ENCODE data around the gene SNCB. TPM values are rescaled to one million over a fixed set of nuclear protein-coding genes. Genes with fewer than 3 reads are reported as not detected.

The SNCB gene
- total RNA-seq, 1 experiment from 2014 or later, result 6.8 TPM

DNA sequence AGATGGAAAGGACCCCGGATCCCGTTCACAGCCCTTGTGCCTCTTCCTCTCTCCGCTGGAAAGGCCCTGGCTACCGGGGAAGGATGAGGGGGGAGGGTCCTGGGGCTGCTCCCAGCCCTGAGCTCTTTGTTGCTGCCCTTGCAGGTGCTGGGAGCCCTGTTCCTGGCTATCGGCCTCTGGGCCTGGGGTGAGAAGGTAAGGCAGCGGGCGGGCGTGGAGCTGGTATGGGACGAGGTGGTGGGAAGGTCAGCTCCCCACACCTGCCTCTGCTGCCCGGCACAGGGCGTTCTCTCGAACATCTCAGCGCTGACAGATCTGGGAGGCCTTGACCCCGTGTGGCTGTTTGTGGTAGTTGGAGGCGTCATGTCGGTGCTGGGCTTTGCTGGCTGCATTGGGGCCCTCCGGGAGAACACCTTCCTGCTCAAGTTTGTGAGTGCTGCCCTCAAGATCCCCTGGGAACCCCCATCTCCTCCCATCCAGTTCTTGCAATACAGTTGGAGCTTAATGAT, 21.2 kb upstream of the SNCB start:
- no peak overlapping the region for H3K4me3 Mint-ChIP-seq
- no peak for TF ChIP-seq ZNF232 (CRISPR knock-in tag; IDR thresholded peaks at IDR 0.05)
- no peak for TF ChIP-seq FOXK1 (CRISPR knock-in tag; IDR thresholded peaks at IDR 0.05)
- no peak for TF ChIP-seq MXD4 (CRISPR knock-in tag; IDR thresholded peaks at IDR 0.05; ENCODE audit: borderline replicate concordance)
- TF ChIP-seq GABPB1 (CRISPR knock-in tag; IDR thresholded peaks at IDR 0.05), result no peak
- TF ChIP-seq PRDM15 (CRISPR knock-in tag; IDR thresholded peaks at IDR 0.05), result no peak
- TF ChIP-seq ZNF671 (CRISPR knock-in tag; IDR thresholded peaks at IDR 0.05), result no peak
- no peak for TF ChIP-seq ATF1 (CRISPR knock-in tag; IDR thresholded peaks at IDR 0.05)
- TF ChIP-seq RORB (CRISPR knock-in tag; IDR thresholded peaks at IDR 0.05), result no peak
- TF ChIP-seq SOX15 (CRISPR knock-in tag; IDR thresholded peaks at IDR 0.05), result no peak
- TF ChIP-seq, protein P1, sequence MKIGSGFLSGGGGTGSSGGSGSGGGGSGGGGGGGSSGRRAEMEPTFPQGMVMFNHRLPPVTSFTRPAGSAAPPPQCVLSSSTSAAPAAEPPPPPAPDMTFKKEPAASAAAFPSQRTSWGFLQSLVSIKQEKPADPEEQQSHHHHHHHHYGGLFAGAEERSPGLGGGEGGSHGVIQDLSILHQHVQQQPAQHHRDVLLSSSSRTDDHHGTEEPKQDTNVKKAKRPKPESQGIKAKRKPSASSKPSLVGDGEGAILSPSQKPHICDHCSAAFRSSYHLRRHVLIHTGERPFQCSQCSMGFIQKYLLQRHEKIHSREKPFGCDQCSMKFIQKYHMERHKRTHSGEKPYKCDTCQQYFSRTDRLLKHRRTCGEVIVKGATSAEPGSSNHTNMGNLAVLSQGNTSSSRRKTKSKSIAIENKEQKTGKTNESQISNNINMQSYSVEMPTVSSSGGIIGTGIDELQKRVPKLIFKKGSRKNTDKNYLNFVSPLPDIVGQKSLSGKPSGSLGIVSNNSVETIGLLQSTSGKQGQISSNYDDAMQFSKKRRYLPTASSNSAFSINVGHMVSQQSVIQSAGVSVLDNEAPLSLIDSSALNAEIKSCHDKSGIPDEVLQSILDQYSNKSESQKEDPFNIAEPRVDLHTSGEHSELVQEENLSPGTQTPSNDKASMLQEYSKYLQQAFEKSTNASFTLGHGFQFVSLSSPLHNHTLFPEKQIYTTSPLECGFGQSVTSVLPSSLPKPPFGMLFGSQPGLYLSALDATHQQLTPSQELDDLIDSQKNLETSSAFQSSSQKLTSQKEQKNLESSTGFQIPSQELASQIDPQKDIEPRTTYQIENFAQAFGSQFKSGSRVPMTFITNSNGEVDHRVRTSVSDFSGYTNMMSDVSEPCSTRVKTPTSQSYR (CRISPR knock-in tag; IDR thresholded peaks at IDR 0.05), result no peak
- TF ChIP-seq, protein P2, sequence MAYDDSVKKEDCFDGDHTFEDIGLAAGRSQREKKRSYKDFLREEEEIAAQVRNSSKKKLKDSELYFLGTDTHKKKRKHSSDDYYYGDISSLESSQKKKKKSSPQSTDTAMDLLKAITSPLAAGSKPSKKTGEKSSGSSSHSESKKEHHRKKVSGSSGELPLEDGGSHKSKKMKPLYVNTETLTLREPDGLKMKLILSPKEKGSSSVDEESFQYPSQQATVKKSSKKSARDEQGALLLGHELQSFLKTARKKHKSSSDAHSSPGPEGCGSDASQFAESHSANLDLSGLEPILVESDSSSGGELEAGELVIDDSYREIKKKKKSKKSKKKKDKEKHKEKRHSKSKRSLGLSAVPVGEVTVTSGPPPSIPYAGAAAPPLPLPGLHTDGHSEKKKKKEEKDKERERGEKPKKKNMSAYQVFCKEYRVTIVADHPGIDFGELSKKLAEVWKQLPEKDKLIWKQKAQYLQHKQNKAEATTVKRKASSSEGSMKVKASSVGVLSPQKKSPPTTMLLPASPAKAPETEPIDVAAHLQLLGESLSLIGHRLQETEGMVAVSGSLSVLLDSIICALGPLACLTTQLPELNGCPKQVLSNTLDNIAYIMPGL (CRISPR knock-in tag; IDR thresholded peaks at IDR 0.05), result no peak
- TF ChIP-seq, protein P3, sequence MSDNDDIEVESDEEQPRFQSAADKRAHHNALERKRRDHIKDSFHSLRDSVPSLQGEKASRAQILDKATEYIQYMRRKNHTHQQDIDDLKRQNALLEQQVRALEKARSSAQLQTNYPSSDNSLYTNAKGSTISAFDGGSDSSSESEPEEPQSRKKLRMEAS (CRISPR knock-in tag; IDR thresholded peaks at IDR 0.05), result no peak
- TF ChIP-seq, protein P4, sequence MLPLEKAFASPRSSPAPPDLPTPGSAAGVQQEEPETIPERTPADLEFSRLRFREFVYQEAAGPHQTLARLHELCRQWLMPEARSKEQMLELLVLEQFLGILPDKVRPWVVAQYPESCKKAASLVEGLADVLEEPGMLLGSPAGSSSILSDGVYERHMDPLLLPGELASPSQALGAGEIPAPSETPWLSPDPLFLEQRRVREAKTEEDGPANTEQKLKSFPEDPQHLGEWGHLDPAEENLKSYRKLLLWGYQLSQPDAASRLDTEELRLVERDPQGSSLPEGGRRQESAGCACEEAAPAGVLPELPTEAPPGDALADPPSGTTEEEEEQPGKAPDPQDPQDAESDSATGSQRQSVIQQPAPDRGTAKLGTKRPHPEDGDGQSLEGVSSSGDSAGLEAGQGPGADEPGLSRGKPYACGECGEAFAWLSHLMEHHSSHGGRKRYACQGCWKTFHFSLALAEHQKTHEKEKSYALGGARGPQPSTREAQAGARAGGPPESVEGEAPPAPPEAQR (CRISPR knock-in tag; IDR thresholded peaks at IDR 0.05), result no peak
- no peak for TF ChIP-seq MLX (CRISPR knock-in tag; IDR thresholded peaks at IDR 0.05)
- TF ChIP-seq NFE2L1 (CRISPR knock-in tag; IDR thresholded peaks at IDR 0.05), result no peak
- no peak for TF ChIP-seq ESRRA (CRISPR knock-in tag; IDR thresholded peaks at IDR 0.05; ENCODE audit: borderline replicate concordance)
- no peak for TF ChIP-seq NR3C1 (CRISPR knock-in tag; conservative IDR thresholded peaks at IDR 0.05; ENCODE audit: low read depth)
- no peak for TF ChIP-seq RELA (CRISPR knock-in tag; IDR thresholded peaks at IDR 0.05; ENCODE audit: borderline replicate concordance)
- TF ChIP-seq ELF4 (CRISPR knock-in tag; IDR thresholded peaks at IDR 0.05; ENCODE audit: low read depth), result no peak
- no peak for TF ChIP-seq SP1 (CRISPR knock-in tag; conservative IDR thresholded peaks at IDR 0.05)
- POLR2A ChIA-PET, result no interaction called here
- H3K4me1 Mint-ChIP-seq, result peaks cover 29% of the 10 kb centered on the region
- H3K9me3 Mint-ChIP-seq, result no peaks in the 10 kb centered on the region
- H3K27ac Mint-ChIP-seq, result no peak overlapping the region
- CTCF ChIA-PET, result interaction anchor here (0.7 to 6.8 kb wide), 2 partner anchors 8 to 161 kb away, joined by 3 to 112 read pairs; no protein-coding TSS in a partner anchor
- ATAC-seq, result no peak
- DNase-seq (ENCODE audit: low spot score), result no peak
- no peaks in the 10 kb centered on the region for H3K27me3 Mint-ChIP-seq (ENCODE audit: low read depth)
- no peaks in the 10 kb centered on the region for H3K36me3 Mint-ChIP-seq
